PC-3 (cell line): ENCODE results near the gene LRRTM3. TPM values are rescaled to one million over a fixed set of nuclear protein-coding genes. Genes with fewer than 3 reads are reported as not detected.
A peak's percentile ranks its signal among the peaks of the same experiment; 100 is the strongest.

Experiments
- ATAC-seq: fragments of 200-7000 bp; cut with Tn5 transposase; 2 replicates; pipeline ENCODE4 v1.9.1; 2020; ENCODE audit warnings: mild to moderate bottlenecking, moderate library complexity
- BruUV-seq: library from RNA; stranded (reverse); fragments of 400-500 nt; replicated peaks from 2 replicates; lab custom pipeline; 2021; lab: Mats Ljungman, UMichigan
- CTCF ChIA-PET: fragments of 300-600 bp; sonication (Branson Sonifier 250); formaldehyde crosslinking; loops from one replicate; lab custom pipeline; 2022; ENCODE audit warnings: antibody characterized with exemption; lab: Charles Lee
- POLR2A ChIA-PET: fragments of 300-600 bp; sonication (Branson Sonifier 250); formaldehyde crosslinking; loops from one replicate; lab custom pipeline; 2022; ENCODE audit warnings: antibody characterized with exemption; ENCODE audit not compliant: unreplicated experiment; lab: Charles Lee
- DNase-seq: peaks from one replicate; pipeline ENCODE4 v3.0.0-alpha.2; 2015
- H2AFZ ChIP-seq: fragments of 300-600 bp; sonication (generic); 2 replicates; pipeline ENCODE4 v1.6.0; 2016; ENCODE audit warnings: antibody characterized with exemption, low read length
- H3F3A ChIP-seq: fragments of 300-600 bp; sonication (generic); one replicate; pipeline ENCODE4 v1.6.0; 2017; ENCODE audit warnings: antibody characterized with exemption, low read length, control low read depth, mild to moderate bottlenecking; ENCODE audit not compliant: unreplicated experiment
- H3K27ac ChIP-seq: fragments of 300-600 bp; sonication (generic); 2 replicates; pipeline ENCODE4 v1.5.1; 2016; ENCODE audit warnings: mild to moderate bottlenecking, low read length
- H3K27me3 ChIP-seq: fragments of 300-600 bp; sonication (generic); 2 replicates; pipeline ENCODE4 v1.6.1; 2016; ENCODE audit warnings: low read length, mixed read lengths
- H3K36me3 ChIP-seq: fragments of 300-600 bp; sonication (generic); 2 replicates; pipeline ENCODE4 v1.6.1; 2016; ENCODE audit warnings: low read depth, mixed run types, low read length, mixed read lengths
- H3K4me1 ChIP-seq: fragments of 300-600 bp; sonication (generic); 2 replicates; pipeline ENCODE4 v1.5.1; 2016; ENCODE audit warnings: low read length; ENCODE audit not compliant: insufficient read depth
- H3K4me2 ChIP-seq: fragments of 300-600 bp; sonication (generic); 2 replicates; pipeline ENCODE4 v1.6.0; 2016; ENCODE audit warnings: low read length
- H3K4me3 ChIP-seq: fragments of 300-600 bp; sonication (generic); 2 replicates; pipeline ENCODE4 v1.5.1; 2016; ENCODE audit warnings: mild to moderate bottlenecking, low read length, mixed read lengths
- H3K79me2 ChIP-seq: fragments of 300-600 bp; sonication (generic); 2 replicates; pipeline ENCODE4 v1.6.1; 2017; ENCODE audit warnings: low read length, mixed read lengths
- H3K9ac ChIP-seq: fragments of 300-600 bp; sonication (generic); 2 replicates; pipeline ENCODE4 v1.6.0; 2016; ENCODE audit warnings: mild to moderate bottlenecking, low read length
- H3K9me2 ChIP-seq: fragments of 300-600 bp; sonication (generic); replicated peaks from 2 replicates; pipeline ENCODE4 v1.6.1; 2016; ENCODE audit warnings: mixed run types, low read length, mixed read lengths
- H3K9me3 ChIP-seq: fragments of 300-600 bp; sonication (generic); 2 replicates; pipeline ENCODE4 v1.6.1; 2016; ENCODE audit warnings: low read length, mixed read lengths
- H4K20me1 ChIP-seq: fragments of 300-600 bp; sonication (generic); 2 replicates; pipeline ENCODE4 v1.6.1; 2016; ENCODE audit warnings: low read length, mixed read lengths
- EZH2 ChIP-seq: fragments of 300-600 bp; sonication (generic); IDR thresholded peaks from one replicate; pipeline ENCODE4 v1.6.1; 2017; ENCODE audit warnings: antibody characterized with exemption, mild to moderate bottlenecking, low read length; ENCODE audit not compliant: unreplicated experiment
- EZH2phosphoT487 ChIP-seq: fragments of 300-600 bp; sonication (generic); IDR thresholded peaks from 2 replicates; pipeline ENCODE4 v1.6.1; 2018; ENCODE audit warnings: mild to moderate bottlenecking, antibody characterized with exemption, low read length, borderline replicate concordance
- intact Hi-C: fragments of 100-400 bp; cut with micrococcal nuclease; formaldehyde crosslinking; loops from 2 replicates; pipeline ENCODE4 v1.9.0; 2023
- total RNA-seq: library from RNA; depleted of rRNA; stranded (reverse); fragments of >200 nt; gene quantifications from 2 replicates; pipeline ENCODE4 v1.2.3, GENCODE V29; 2014
- TF ChIP-seq, protein P1 (sequence below): fragments of 300-600 bp; sonication (generic); conservative IDR thresholded peaks from 2 replicates; pipeline ENCODE4 v1.5.1; 2017; ENCODE audit warnings: antibody characterized with exemption, low read depth, mild to moderate bottlenecking, low read length

LRRTM3 gene
- total RNA-seq, 1 experiment from 2014 or later: 0.15 TPM

DNA sequence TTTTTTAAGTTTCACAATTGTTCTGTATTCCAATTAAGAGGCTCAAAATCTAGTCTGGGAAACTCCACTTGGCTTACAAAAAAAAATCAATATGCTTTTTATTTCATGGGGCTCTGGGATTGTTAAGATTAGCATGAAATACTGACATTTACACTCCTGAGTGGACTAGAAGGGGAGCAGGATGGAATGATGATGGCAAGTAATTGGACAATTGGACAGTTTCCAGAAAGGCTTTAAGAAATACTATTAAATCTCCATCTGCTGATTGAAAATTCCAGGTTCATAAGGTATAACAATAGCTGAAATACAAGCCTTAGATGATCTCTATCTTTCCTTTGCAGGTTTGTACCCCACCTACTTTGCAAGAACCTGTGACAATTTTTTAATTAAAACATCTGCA, 184.4 kb downstream of the LRRTM3 start:
- Histone ChIP-seq H3K4me2 (no peak overlapping the region), H3K9me2 (no peaks in the 10 kb centered on the region), H3K79me2 (no peaks in the 10 kb centered on the region), H2AFZ (no peak overlapping the region), H3F3A (no peaks in the 10 kb centered on the region), H3K27me3 (peaks cover 21% of the 10 kb centered on the region), H4K20me1 (no peaks in the 10 kb centered on the region), H3K9me3 (no peaks in the 10 kb centered on the region), H3K4me3 (no peak overlapping the region), H3K27ac (no peak overlapping the region), H3K4me1 (peaks cover 8% of the 10 kb centered on the region), H3K9ac (no peak overlapping the region), H3K36me3 (no peaks in the 10 kb centered on the region)
- BruUV-seq: no TSS peak
- ChIA-PET POLR2A (no interaction called here), CTCF (no interaction called here)
- TF ChIP-seq, protein P1, sequence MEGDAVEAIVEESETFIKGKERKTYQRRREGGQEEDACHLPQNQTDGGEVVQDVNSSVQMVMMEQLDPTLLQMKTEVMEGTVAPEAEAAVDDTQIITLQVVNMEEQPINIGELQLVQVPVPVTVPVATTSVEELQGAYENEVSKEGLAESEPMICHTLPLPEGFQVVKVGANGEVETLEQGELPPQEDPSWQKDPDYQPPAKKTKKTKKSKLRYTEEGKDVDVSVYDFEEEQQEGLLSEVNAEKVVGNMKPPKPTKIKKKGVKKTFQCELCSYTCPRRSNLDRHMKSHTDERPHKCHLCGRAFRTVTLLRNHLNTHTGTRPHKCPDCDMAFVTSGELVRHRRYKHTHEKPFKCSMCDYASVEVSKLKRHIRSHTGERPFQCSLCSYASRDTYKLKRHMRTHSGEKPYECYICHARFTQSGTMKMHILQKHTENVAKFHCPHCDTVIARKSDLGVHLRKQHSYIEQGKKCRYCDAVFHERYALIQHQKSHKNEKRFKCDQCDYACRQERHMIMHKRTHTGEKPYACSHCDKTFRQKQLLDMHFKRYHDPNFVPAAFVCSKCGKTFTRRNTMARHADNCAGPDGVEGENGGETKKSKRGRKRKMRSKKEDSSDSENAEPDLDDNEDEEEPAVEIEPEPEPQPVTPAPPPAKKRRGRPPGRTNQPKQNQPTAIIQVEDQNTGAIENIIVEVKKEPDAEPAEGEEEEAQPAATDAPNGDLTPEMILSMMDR: no peak
- TF ChIP-seq EZH2phosphoT487: no peak
- no peak for TF ChIP-seq EZH2
- ATAC-seq (no peak), DNase-seq (no peak)
- intact Hi-C loops: no loop called here

- TF ChIP-seq EZH2phosphoT487: no peak
- TF ChIP-seq, protein P1: no peak
- TF ChIP-seq EZH2: no peak
- POLR2A ChIA-PET: no interaction called here
- intact Hi-C loops: no loop called here
Measured at GRCh38 chr10:67112765-67113164, 186.9 kb downstream of the LRRTM3 start.

GRCh38 chr10:67114945-67115344, 189.1 kb downstream of the LRRTM3 start:
- peak; percentile 83 for DNase-seq
- intact Hi-C loops: no loop called here
- BruUV-seq: no TSS peak

More at GRCh38 chr10:67112765-67113164, 186.9 kb downstream of the LRRTM3 start:
- Histone ChIP-seq H4K20me1 (no peaks in the 10 kb centered on the region), H3K4me1 (peaks cover 18% of the 10 kb centered on the region), H3K9ac (no peak overlapping the region), H3F3A (peaks cover 4% of the 10 kb centered on the region), H3K4me2 (no peak overlapping the region), H3K36me3 (no peaks in the 10 kb centered on the region), H3K27me3 (peaks cover 12% of the 10 kb centered on the region), H3K9me2 (no peaks in the 10 kb centered on the region), H3K9me3 (no peaks in the 10 kb centered on the region), H3K79me2 (no peaks in the 10 kb centered on the region), H3K4me3 (no peak overlapping the region), H3K27ac (no peak overlapping the region), H2AFZ (no peak overlapping the region)
- ATAC-seq (no peak), DNase-seq (no peak)
- BruUV-seq: no TSS peak
- CTCF ChIA-PET: no interaction called here

More at GRCh38 chr10:67114945-67115344, 189.1 kb downstream of the LRRTM3 start:
- Histone ChIP-seq H4K20me1 (no peaks in the 10 kb centered on the region), H3K79me2 (no peaks in the 10 kb centered on the region), H2AFZ (no peak overlapping the region), H3K4me3 (no peak overlapping the region), H3K27me3 (peaks cover 16% of the 10 kb centered on the region), H3K36me3 (no peaks in the 10 kb centered on the region), H3K27ac (no peak overlapping the region), H3F3A (peaks cover 4% of the 10 kb centered on the region), H3K4me2 (no peak overlapping the region), H3K9ac (no peak overlapping the region), H3K9me2 (no peaks in the 10 kb centered on the region), H3K4me1 (peaks cover 22% of the 10 kb centered on the region), H3K9me3 (no peaks in the 10 kb centered on the region)
- TF ChIP-seq EZH2: no peak
- no peak for TF ChIP-seq EZH2phosphoT487
- TF ChIP-seq, protein P1: no peak
- CTCF ChIA-PET: no interaction called here
- peak; percentile 52 for ATAC-seq
- POLR2A ChIA-PET: interaction anchor here (0.6 kb wide), 1 partner anchor 30 kb away, joined by 4 read pairs; no protein-coding TSS in a partner anchor
